HG03103 (cell line): Measurements from ENCODE around the gene NFYA.

Experiments used
- ATAC-seq: cut with Tn5 transposase; IDR thresholded peaks from one replicate; pipeline ENCODE4 v1.9.1; 2021; ENCODE audit warnings: low read depth; ENCODE audit not compliant: unreplicated experiment

Gene NFYA

DNA sequence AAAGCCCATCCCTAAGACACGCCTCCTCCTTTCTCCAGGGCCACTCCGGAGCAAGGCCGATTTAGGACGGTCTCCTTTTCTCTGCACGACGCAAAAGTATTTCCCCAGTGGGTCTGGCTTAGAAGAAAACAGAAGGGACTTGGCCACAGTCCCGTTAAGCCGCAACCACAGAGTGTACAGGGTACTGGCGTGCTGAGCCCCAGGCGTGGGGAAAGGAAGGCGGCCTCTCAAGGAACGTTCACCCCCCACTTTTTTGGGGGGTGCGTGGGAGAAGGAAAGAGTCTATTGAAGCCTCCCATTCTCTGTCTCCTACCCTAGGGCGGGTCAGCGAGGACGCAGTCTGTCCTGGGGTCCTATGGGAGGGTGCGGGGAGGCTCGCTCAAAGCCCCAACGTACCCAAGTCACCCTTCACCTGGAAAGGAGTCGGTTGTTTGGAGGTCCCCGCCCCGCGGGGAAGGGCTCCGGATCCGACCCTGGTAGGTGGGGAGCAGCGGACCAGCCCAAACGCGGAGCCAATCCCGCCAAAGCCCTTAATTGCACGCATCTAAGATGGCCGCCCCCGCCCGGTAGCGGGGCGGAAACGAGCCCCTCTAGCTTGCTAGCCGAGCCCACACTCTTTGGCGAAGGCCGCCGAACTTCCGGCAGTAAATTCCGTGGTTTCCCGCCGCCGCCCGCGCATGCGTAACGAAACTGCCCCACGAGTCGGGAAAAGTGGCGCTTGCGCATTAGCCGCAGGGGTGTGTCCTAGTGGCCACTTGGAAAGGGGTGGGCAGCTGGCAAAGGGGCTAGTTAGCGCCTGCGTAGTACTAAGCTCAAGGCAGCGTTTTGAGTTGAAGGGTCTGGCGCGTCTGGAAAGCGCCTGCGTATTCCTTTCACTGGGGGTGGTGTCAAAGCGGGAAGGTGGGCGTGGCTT, 595 bp upstream of the NFYA start, which contains the start of gene OARD1:
TSS of gene OARD1 (minus strand) at position 434 of the 913 bp plus-strand sequence. CDS start 722 bp downstream, outside the sequence.
- peak; percentile 52 for ATAC-seq

DNA sequence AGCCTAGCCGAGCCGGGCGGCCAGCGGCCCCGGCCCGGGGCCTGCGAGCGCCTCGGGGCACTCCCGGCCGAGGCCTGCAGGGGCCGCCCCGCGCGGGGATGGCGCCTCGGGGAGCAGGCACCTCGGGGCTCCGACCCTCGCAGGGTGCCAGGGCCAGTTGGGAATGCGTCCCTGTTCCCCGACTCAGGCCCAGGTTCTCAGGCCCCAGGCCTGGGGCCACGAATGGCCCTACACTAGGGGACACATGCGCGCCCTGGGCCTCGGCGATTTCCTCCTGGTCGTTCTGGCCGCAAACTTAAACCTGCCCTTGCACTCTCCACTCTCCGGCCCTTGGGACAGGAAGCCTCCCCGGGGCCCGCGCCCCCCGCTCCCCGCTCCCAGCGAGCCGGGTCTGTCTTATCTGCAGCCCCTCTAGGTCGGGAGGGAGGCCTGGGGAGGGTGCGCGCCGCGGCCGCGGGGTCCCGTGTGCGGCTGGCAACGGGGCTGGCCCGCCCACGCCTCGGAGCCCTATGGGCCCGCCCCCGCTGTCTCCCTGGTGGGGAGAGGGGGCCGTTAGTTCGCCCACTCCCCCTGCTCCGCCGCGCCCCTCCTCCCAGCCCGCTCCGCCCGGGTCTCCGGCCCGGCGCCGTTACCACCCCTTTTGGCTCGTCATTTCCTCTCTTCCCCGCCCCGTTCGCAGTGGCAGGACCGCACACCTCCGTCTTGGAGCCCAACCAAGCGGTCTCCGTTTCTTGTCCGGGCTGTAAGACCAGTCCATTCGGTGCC, 611 bp downstream of the NFYA start:
- peak; percentile 28 for ATAC-seq

DNA sequence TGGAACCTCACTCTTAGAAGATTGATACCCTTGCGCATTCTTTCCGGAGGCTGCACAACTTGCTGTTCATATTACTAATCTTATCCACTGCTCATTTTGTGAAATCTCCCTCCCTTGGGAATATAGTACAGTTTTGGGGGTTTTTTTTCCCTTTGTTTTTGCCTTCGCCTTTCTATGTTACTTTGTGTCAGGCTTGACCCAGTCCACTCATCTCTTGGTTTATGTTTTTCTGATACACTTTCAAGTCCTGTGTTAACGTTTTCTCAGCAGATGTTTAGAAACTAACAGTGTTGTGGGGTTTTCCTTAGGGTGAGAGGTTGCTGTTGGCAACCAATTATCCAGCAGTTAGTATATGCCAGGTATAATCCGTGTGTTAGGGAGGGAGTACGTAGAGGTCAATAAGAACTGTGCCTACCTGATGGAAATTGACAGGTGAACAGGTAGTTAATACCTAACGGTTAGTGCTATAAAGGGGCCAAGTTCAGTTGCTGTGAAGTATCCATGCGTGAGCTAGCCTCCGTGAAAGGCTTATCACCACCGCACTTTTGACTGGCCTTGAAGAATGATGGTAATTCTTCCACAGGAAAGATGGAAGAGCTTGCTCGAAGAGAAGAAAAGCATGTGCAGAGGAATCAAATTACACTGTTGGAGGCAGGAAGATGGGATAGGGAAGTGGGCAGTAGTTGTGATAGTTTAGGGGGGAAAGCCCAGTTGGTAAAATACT, 1.4 kb downstream of the NFYA start:
- ATAC-seq, result no peak

DNA sequence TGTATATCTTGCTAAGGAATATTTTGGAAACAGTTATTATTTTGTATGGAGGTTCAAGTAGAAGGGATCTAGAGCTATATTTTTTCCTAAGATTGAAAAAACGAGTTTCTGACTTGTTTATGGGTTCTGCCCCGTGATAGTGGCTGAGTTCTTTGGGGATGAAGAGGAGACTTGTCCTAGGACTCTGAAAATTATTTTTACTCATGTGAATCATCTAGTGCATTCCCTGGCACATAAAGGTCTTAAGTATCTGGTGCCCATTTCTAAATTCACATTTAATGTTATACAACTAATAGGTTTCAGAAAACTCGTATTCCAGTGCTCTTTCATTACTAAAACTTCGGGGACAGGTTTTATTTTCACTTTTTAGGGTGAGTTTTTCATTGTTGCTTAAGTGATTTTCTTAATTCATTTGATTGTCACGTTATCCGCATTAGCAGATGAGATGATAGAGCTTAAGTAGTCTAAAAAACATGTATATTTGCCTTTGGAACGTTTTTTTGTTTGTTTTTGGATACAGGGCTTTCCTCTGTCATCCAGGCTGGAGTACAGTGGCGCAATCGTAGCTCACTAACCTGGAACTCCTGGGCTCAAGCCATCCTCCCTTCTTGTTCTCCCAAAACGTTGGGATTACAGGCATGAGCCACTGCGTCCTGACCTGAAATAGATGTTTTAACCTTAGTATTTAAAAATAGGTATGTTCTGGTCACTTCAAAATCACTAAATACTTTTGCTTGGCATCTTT, 2.1 kb downstream of the NFYA start:
- ATAC-seq, result no peak

DNA sequence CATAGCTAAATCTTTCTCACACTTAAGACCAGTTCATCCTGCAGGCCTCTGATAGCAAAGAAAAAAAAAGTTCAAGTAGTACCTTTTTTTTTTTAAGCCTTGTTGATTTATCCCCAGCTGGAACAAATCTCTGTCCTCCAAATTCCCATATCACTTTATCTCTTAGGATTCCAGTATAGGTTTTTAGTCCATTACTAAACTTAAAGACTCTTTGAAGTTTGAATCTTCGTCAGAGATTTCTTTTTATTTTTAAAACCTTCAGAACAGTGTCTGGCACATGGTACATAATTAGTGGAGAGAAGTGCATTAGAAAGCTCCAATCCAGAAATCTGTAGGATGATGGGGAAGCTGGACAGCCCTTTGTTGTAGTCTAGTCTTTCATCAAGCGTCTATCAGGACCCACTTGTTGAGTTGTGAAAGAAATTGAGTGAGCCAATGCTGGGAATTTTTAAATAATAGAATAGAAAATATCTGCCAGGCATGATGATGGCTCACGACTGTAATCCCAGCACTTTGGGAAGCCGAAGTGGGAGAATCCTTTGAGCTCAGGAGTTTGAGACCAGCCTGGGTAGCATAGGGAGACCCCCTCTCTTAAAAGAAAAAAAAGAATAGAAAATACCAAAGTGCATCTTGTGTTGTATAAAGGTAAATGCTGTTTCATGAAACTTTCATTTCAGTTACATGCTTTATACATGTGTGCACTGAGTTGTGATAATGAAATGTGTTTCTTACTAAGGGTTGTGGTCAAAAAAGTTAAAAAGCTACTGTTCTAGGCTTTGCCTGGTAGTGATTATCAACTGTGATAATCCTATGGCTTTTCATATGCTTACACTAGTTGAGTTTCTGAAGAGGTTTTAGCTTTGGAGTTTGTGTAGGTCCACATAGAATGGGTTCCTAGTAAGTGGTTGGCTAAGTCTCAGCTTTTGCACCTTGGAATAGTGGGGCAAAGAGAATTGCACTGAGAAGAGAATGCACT, 3.2 kb downstream of the NFYA start:
- ATAC-seq, result no peak

DNA sequence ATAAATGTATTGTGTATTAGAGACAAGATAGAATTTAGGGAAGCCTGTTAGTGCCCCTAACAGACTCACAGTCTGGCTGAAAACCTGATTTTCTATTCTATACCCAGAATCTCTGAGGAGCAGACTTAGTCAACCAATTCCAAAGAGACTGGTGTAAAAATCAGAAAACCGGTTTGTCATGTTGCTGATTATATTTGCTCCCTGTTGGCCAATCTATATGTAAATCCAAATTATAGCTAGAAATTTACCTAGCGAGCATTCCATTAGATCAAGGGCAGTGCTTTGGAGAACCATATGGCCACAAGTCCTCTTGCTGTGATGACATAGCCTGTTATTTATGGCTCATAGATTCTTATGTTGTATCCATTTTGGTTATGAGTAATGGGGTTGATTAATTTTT, 4.8 kb downstream of the NFYA start:
- ATAC-seq, result no peak

DNA sequence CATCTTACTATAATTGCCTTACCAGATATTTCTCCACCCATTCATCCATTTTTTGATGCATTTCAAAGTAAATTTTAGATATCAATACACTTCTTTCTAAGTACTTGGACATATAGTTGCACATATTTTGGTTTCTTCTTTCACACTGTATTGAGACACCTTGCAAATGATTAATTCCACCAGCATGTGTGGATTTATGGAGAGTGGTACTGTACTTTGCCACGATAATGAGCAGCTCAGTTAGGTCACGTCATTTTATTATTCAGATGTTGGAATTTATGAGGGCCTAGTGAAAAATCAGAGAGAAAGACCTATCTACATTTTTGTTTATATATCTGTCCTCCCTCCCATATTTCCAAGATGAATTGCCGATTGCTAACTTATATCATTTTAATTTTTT, 5.3 kb downstream of the NFYA start:
- no peak for ATAC-seq

DNA sequence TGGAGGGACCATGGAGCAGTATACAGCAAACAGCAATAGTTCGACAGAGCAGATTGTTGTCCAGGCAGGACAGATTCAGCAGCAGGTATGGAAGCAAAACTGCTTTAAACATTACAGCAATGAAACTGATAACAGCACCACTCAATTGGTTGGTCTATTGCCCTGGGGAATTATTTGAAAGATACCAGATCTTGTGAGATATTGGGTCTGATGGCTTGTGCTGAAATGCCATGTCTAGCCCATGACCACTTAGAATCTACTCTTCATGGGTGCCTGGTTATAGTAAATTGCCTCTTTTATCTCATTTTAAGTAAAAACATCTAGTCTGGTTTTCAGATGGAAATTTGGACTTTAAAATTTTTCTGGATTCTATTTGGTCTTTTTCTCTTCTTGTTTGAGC, 6.3 kb downstream of the NFYA start:
- ATAC-seq, result no peak

DNA sequence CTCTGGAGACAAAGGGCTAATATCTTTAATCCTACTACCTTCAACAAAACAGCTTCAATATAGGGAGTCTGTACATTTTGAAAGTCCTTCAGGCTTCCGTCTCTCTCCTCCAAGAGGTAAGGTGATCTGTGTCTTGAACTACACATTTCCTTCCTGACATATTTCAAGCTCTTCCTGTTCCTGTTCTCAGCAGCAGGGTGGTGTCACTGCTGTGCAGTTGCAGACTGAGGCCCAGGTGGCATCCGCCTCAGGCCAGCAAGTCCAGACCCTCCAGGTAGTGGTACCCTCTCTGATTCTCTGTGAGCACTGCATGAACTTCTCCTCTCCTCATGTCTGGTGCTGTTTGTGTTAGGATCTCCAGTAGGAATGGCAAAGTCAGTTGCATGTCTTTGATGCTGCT, 7.8 kb downstream of the NFYA start:
- no peak for ATAC-seq

DNA sequence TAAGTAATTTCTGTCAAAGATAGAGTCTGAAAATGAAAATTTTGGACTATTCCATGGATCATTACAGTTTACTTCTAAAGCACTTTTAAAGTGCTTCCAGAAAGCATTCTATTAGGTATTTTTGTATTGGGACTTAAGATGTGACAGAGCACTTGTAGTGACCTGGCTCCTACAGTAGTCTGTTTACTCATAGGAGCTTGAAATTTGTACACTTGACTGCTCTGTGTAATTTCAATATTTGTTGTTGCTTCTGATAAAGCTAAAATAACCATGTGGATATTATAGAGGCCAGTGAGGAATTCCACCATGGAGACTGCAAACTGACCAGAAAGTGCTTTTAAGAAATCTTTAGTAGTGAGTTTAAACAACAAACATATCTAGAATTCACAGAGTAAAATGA, 10.3 kb downstream of the NFYA start:
- no peak for ATAC-seq

DNA sequence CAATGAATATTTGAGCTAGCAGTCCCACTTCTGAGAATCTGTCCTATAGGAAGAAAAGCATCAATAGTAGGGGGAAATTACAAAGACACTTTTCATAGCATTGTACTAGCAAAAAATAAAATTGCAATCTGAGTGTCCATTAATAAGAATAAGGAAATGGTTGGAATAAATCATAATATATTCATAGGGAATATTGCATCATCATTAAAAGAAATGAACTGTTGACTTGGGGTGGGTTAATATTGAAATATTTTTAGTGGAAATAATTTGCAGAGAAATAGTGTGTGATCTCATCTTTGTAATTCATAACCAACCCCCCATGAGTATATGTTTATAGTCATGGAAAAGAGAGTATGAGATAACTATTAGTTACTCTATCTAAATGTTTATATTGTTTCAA, 12.4 kb downstream of the NFYA start:
- ATAC-seq, result no peak

DNA sequence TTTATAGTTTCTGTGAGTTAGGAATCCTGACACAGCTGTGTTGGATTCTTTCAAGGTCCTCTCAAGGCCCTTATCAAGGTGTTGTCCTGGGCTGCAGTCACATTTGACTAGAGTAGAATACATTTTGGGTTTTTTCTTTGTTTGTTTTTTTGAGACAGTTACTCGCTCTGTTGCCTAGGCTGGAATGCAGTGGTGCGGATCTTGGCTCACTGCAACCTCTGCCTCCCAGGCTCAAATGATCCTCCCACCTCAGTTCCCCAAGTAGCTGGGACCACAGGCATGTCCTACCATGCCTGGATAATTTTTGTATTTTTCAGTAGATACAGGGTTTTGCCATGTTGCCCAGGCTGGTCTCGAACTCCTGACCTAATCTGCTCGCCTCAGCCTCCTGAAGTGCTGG, 15.7 kb downstream of the NFYA start:
- ATAC-seq, result no peak

DNA sequence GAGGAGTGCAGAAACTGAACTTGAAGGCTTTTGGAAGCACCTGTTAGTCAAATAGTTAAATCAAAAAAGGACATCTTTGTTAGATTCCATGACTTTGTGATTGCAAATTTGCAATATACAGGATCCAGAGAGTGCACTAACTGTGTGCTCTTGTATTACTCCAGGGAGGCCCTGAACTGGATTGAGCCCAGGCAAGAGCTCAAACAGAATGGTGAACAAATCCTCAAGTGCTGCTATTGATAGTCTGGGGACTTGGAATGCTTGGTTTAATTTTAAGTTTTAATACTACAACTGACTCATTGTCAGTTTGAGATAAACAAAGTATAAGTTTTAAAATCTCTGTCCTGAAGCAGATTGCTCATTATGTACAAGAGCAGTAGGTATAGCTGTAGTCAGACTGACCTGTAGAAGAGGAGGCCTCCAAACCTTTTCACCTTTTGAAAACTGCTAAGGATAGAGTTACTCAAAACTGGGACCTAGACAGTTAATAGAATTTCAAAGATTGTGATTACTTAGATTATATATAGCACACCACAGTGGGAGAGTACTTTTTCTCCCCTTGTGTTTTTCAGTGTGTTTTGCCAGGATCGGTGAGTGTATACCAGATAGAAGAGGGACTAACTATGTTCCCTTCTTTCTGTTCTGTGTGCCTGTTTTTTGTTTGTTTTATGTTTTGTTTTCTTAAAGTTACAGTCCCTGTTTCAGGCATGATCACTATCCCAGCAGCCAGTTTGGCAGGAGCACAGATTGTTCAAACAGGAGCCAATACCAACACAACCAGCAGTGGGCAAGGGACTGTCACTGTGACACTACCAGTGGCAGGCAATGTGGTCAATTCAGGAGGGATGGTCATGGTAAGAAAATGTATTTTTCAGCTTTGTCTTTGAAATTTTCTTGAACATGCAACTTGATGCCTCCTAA, 18.3 kb downstream of the NFYA start:
- ATAC-seq, result no peak

DNA sequence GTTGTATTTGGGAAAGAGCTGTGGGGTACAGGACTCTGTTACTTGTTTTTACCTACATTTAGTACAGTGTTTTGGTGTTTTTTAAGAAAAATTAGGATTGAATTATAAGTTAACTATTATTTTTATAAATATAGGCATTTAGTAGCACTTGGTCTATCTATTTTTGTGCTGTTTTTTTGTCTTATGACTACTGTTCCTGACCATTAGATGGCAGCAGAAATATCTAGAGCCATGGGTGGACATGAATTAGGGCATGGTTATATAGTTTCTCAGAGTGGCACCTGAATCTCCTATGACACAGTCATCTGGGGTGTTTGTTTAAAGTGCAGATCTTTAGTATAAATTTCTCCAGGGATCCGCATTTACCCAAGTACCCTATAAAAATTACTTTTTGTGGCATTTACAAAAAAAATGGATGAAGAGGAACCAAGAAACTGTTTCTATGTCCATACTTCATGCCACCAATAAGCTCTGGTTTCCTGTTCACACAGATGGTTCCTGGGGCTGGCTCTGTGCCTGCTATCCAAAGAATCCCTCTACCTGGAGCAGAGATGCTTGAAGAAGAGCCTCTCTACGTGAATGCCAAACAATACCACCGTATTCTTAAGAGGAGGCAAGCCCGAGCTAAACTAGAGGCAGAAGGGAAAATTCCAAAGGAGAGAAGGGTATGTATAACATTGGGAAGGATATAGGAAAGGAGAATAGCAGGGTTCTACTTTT, 19.8 kb downstream of the NFYA start:
- ATAC-seq, result no peak

DNA sequence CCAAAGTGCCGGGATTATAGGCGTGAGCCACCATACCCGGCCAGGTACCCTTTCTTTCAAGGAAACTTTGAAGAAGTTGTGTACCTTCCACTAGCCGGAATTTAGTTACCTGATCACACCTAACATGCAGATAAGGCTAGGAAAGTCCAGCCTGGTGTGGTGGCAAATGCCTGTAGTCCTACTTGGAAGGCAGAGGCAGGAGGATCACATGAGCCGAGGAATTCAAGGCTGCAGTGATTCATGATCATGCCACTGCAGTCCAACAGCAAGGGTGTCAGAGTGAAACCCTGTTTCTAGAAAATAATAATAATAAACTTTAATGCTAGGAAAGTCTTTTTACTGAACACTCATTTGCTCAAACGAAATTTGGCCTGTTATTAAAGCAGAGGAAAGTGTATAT, 21.0 kb downstream of the NFYA start:
- no peak for ATAC-seq

DNA sequence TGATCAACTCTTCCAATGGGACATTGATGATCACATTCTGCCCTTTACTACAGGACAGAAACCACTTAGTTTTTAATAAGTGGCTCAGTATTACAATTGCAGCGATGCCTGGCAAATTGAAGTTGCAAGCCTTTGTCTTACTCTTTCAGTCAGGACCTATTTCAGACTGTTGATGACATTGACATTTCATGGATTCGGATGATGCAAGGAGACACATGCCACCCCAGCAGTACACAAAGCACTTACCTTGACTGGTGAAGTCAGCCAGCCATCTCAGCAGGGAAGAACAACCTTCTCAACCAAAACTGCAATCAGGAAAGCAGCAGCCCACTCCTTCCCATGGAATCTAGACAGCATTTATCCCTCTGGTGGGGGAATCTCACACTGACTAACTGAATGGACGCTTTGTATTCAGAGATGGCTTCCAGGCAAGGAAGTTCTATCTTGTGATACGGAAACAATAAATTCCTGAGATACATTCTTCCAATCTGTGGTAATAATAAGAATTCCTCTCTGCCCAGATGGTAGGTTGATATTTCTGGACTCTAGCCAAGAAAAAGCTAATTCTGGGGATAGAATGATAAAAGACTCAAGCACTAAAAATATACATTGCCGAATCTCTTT, 24.8 kb downstream of the NFYA start:
- no peak for ATAC-seq

DNA sequence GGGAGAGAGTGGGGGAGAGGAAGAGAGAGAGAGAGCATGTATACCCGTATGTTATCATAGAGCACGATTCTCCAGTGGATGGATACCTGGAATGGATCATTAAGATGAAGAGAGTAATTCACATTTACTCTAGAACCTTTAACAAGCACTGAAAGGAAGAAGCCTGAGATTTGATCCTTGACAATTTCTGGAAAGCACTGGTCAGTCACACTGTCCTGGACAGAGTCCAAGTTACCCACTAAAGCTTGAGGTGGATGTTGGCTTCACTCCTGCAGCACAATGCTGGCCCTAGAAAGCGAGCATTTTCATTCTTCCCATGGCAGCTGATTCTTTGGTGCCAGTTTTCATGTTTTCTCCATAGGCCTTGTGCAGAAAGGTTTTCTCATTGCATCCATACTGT, 25.6 kb downstream of the NFYA start:
- no peak for ATAC-seq
